Skeletal muscle tissue (tissue), 4 donors: ENCODE results near the gene KCNJ11. TPM values are rescaled to one million over a fixed set of nuclear protein-coding genes. Genes with fewer than 3 reads are reported as not detected.

Experiments
- H3K27ac ChIP-seq: one replicate; pipeline ENCODE4 v1.7.0; 2013; ENCODE audit warnings: mild to moderate bottlenecking, low read depth, low read length, inconsistent platforms
- H3K27me3 ChIP-seq, 3 donors: one replicate each; pipeline ENCODE4 v1.7.0; 2013; ENCODE audit warnings: low read length in 3 of 3; ENCODE audit not compliant: control insufficient read depth in 3 of 3, insufficient read depth in 3 of 3
- H3K36me3 ChIP-seq, 3 donors: one replicate each; pipeline ENCODE4 v1.7.0; 2013; ENCODE audit warnings: low read length in 3 of 3; ENCODE audit not compliant: control insufficient read depth in 3 of 3, insufficient read depth in 3 of 3
- H3K4me1 ChIP-seq, 3 donors: one replicate each; pipeline ENCODE4 v1.7.0; 2013; ENCODE audit warnings: low read length in 3 of 3, mild to moderate bottlenecking in 3 of 3; ENCODE audit not compliant: control insufficient read depth in 3 of 3, insufficient read depth in 3 of 3
- H3K4me3 ChIP-seq, 3 donors: one replicate each; pipeline ENCODE4 v1.7.0; 2013; ENCODE audit warnings: low read length in 3 of 3
- H3K9ac ChIP-seq, 3 donors: one replicate each; pipeline ENCODE4 v1.7.0; 2013; ENCODE audit warnings: low read length in 3 of 3, mild to moderate bottlenecking in 3 of 3, moderate library complexity in 2 of 3, low read depth in 1 of 3
- H3K9me3 ChIP-seq, 3 donors: one replicate each; pipeline ENCODE4 v1.7.0; 2013; ENCODE audit warnings: low read length in 3 of 3; ENCODE audit not compliant: control insufficient read depth in 3 of 3
- total RNA-seq: library from RNA; depleted of rRNA; stranded (reverse); fragments of >200 nt; gene quantifications from one replicate; pipeline ENCODE4 v1.2.3, GENCODE V29; 2014
- donor health status: Osteomylitis.

The KCNJ11 gene
- total RNA-seq, 1 donor from 2014 or later = 28.2 TPM

DNA sequence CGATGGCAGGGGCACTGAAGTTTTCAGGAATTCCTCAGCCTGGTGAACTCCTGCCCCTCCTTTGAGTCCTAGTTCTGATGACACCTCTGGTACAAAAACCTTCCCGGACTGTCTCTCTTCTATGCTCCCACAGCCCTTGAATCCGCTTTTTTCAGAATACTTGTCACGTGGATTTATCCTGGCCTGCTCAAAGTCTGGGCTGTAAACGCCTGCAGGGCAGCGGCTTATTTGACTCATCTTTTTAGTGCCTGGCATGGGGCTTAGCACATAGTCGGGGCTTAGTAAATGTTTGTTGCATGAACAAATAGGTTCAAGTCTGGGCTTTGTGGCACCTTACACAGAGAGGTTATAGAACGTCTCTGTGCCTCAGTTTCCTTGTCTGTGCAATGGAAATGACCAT is 13.4 kb upstream of the KCNJ11 start:
- no peaks in the 10 kb centered on the region for H3K27me3 ChIP-seq
- peak overlapping the region in 2 of 3 donors; percentile 11 to 65 for H3K9ac ChIP-seq
- no peaks in the 10 kb centered on the region for H3K36me3 ChIP-seq
- no peaks in the 10 kb centered on the region for H3K9me3 ChIP-seq
- H3K27ac ChIP-seq = peak overlapping the region; percentile 80
- peaks cover 28 to 60% (median 53%) of the 10 kb centered on the region in 3 donors for H3K4me1 ChIP-seq
- no peak overlapping the region for H3K4me3 ChIP-seq

DNA sequence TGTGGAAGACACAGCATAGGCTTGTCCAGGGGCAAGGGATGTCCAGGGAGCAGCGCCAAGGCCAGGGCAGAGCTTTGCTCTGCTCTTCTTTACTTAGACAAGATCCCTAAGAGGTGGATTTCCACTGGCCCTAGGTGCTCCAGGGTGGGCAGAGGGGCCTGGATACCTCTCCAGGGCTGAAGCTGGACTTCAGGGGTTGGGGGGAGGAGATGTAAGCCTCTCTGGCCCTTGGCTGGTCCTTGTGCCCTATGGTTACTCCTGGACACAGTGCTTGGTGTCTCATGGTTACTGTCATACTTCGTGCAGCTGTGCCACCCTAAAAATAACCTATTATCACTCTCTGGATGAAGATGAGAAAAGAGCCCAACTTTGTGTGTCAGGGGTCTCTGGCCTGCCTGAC is 12.9 kb upstream of the KCNJ11 start:
- no peaks in the 10 kb centered on the region for H3K9me3 ChIP-seq
- peak overlapping the region in 2 of 3 donors; percentile 17 to 65 for H3K9ac ChIP-seq
- H3K4me1 ChIP-seq = peaks cover 22 to 55% (median 48%) of the 10 kb centered on the region in 3 donors
- no peaks in the 10 kb centered on the region for H3K27me3 ChIP-seq
- H3K27ac ChIP-seq = peak overlapping the region; percentile 80
- H3K4me3 ChIP-seq = peak overlapping the region in 1 of 3 donors; percentile 14
- H3K36me3 ChIP-seq = no peaks in the 10 kb centered on the region

DNA sequence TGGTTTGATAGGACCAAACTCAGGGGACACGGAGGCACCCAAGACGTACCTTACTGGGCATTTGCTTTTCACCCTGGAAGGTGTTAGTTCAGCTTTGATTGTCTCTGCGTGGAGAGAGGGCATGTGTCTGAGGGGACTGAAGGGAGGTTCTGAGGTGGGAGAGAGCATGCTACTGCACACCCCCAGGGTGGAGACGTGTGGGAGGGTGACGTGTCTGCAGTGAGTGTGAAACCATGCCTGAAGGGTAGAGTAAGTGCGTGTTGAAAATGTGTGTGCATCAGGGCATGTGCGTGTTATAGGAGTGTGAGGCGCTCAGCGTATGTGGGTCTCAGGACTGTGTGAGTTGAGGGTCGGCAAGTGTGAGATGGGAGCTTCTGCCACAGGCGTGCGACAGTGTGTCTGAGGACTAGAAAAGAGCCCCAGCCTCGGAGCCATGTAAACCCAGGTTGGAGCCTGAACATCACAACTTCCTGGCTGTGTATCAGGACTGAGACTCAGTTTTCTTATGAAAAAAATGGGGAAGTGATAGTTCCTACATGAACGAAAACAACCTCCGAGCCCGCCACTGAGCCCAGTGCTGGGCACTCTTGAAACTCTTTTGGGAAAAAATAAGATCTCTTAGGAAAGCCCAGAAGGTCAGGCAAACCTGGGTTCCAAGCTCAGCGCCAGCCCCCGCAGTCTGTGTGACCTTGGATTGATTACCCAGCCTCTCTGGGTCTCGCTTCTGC is 11.8 kb upstream of the KCNJ11 start:
- Histone ChIP-seq H3K27ac (peak overlapping the region; percentile 80), H3K9me3 (no peaks in the 10 kb centered on the region), H3K4me3 (no peak overlapping the region), H3K27me3 (no peaks in the 10 kb centered on the region), H3K36me3 (no peaks in the 10 kb centered on the region), H3K9ac (peak overlapping the region in 1 of 3 donors; percentile 65), H3K4me1 (peaks cover 12 to 44% (median 37%) of the 10 kb centered on the region in 3 donors)

DNA sequence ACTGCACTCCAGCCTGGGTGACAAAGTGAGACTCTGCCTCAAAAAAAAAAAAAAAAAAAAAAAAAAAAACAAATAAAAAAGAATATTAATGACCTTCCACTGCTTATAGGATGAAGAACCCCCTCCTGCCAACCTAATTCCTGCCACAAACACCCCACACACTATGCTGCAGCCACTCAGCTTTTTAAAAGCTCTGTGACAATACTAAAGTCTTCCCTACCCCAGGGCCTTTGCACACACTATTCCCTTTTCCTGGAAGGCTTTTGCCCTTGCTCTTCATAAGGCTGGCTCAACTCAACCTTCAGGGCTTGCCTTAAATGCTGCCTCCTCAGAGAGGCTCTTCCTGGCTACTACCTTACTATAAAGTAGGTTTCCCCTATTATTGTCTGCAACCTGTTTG is 10.8 kb upstream of the KCNJ11 start:
- H3K4me1 ChIP-seq = peaks cover 8 to 34% (median 27%) of the 10 kb centered on the region in 3 donors
- no peak overlapping the region for H3K9ac ChIP-seq
- H3K9me3 ChIP-seq = no peaks in the 10 kb centered on the region
- H3K27ac ChIP-seq = no peak overlapping the region
- H3K36me3 ChIP-seq = no peaks in the 10 kb centered on the region
- no peaks in the 10 kb centered on the region for H3K27me3 ChIP-seq
- no peak overlapping the region for H3K4me3 ChIP-seq

DNA sequence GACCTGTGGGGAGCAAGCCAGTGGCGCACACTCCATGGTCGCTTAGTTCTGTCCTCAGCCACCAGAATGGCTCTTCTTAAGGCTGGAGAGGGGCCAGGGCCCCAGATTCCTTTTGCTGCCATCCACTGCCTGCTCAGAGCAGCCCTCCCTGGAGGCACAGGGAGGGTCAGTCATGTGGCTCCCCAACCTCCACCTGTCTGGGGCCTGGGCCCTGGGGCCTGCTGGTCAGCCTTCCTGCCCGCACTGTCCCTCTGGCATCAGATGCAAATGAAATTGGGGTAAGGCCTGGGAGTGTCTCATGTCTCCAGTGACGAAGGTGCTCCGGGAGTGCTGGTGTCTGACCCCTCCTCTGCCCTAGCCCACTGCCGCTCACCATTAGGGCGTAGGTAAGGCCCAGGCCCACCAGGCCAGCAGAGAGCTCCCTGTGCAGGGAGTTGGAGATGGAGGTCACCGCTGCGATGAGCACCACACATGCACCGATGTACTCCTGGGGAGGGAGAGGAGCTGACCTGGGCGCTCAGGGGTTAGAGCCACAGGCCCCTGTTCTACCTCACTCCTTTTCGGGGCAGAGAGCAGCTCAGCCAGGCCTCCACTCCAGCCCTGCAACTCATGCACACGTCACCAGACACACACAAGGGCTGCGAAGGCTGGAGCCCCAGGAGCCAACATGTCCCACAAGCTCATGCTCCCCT is 9.0 kb upstream of the KCNJ11 start:
- Histone ChIP-seq H3K36me3 (no peaks in the 10 kb centered on the region), H3K27ac (no peak overlapping the region), H3K4me3 (no peak overlapping the region), H3K27me3 (no peaks in the 10 kb centered on the region), H3K9me3 (no peaks in the 10 kb centered on the region), H3K9ac (no peak overlapping the region), H3K4me1 (peaks cover 8 to 25% (median 24%) of the 10 kb centered on the region in 3 donors)

DNA sequence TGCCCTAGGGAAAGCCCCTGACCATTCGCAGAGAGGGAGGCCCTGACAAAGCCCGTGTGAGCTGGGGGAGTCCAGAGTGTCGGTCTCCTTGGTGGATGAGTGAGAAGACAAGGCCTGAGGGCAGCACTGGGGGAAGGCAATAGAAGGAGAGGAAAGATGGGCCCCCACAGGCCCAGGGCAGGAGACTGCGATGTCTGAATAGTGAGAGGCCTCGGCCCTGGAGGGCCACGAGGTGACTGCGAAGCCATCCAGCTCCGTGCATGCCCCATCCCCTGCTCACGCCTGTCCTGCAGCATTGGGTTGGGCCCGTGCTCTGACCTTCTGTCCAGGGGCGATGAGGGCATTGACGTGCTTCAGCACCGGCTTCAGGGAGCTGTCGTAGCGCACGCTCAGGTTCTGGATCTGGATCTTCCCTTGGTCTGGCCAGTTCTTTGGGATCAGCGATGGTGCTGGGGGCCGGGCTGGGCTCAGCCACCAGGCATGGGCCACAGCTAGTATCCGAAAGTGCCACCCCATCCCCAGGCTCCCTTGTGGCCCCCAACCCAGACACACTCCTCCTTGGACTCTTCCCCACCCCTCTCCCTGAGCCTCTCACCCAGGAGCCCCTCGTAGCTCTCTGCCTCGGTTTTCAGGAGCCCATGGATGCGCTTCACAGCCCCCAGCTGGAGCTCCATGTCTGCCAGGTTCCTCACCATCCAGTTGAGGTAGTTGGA is 8.3 kb upstream of the KCNJ11 start:
- peak overlapping the region in 1 of 3 donors; percentile 16 for H3K9ac ChIP-seq
- H3K27ac ChIP-seq = no peak overlapping the region
- H3K4me1 ChIP-seq = peaks cover 6 to 18% (median 17%) of the 10 kb centered on the region in 3 donors
- no peaks in the 10 kb centered on the region for H3K9me3 ChIP-seq
- H3K27me3 ChIP-seq = no peaks in the 10 kb centered on the region
- H3K4me3 ChIP-seq = no peak overlapping the region
- H3K36me3 ChIP-seq = no peaks in the 10 kb centered on the region

DNA sequence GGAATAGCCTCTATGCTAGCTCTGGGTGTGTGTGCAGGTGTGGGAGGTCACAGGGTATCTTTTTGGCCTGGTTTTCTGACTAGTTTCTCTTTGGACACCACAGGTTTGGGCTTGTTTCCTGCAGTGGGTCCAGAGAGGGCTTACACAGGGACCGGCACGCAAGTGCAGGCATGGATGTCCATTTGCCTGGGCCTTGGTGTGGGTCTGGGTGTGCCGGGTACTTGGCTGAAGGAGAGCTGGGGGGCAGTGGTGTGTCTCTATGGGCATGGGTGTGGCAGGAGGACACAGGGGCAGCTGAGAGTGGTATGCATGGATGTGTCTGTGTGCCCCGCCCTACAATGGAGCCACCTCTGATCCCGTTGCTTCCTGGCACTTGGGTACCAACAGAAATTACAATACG is 7.5 kb upstream of the KCNJ11 start:
- H3K36me3 ChIP-seq = no peaks in the 10 kb centered on the region
- H3K9me3 ChIP-seq = no peaks in the 10 kb centered on the region
- peaks cover 0 to 10% (median 9%) of the 10 kb centered on the region in 3 donors for H3K4me1 ChIP-seq
- H3K4me3 ChIP-seq = no peak overlapping the region
- no peak overlapping the region for H3K27ac ChIP-seq
- no peak overlapping the region for H3K9ac ChIP-seq
- no peaks in the 10 kb centered on the region for H3K27me3 ChIP-seq

DNA sequence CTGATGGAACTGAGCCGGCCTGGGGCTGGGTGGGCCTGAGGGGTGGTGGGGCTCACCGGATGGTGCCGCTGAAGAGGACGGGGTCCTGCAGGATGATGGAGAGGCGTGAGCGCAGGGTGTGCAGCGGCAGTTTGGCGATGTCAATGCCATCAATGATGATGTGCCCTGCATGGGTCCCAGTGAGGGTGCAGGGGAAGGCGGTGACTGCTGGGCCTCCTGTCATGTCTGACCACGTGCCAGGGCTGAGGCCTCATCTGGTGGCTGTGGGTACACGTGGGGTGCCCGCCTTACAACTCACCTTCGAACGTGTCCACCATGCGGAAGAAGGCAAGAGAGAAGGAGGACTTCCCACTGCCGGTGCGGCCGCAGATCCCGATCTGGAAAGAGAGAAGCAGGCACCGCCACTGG is 7.1 kb upstream of the KCNJ11 start:
- Histone ChIP-seq H3K27ac (no peak overlapping the region), H3K4me3 (no peak overlapping the region), H3K27me3 (no peaks in the 10 kb centered on the region), H3K36me3 (no peaks in the 10 kb centered on the region), H3K9me3 (no peaks in the 10 kb centered on the region), H3K9ac (no peak overlapping the region), H3K4me1 (peaks cover 0 to 6% (median 5%) of the 10 kb centered on the region in 3 donors)

DNA sequence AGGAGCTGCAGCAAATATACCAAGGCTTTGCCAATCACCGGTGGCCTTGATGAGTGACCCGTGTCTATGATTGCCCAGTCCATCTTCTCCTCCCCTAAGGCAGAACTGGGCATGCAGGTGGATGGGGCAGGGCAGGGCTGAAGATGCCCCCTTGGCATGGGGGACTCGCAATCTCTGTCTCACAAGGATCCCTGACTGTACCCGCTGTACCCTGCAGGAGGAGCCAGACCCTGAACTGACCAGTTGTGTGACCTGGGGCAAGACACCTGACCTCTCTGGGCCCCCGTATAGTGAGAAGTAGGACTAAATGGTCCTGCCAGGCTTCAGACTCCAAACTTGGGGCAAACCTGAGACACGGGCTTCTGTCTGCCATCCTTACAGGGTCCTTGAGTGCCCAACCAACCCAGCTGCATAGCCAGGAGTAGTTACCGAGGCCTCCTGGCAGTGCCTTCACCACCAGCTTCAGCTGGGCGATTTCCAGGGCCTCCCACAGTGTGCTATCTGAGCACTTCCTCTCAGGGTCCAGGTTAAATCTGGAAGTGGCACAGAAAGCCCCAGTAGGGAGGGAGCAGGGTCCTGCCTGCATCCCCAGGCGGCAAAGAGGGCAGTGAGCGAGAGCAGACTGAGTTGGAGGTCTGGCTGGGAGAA is 6.4 kb upstream of the KCNJ11 start:
- H3K4me3 ChIP-seq = no peak overlapping the region
- H3K27me3 ChIP-seq = no peaks in the 10 kb centered on the region
- no peaks in the 10 kb centered on the region for H3K36me3 ChIP-seq
- H3K9me3 ChIP-seq = no peaks in the 10 kb centered on the region
- H3K27ac ChIP-seq = no peak overlapping the region
- no peak overlapping the region for H3K9ac ChIP-seq
- H3K4me1 ChIP-seq = peaks cover under 1 to 7% (median 2%) of the 10 kb centered on the region in 3 donors
